Activated CD8-positive, alpha-beta T cell treated with anti-CD3 and anti-CD28 coated beads for 36 hours (primary cell): ENCODE results near the gene TRIL. TPM values are rescaled to one million over a fixed set of nuclear protein-coding genes. Genes with fewer than 3 reads are reported as not detected.

Source experiments
- ATAC-seq: fragments of 200-7000 bp; cut with Tn5 transposase; one replicate; pipeline ENCODE4 v1.10.0; 2021; ENCODE audit warnings: mild to moderate bottlenecking, moderate library complexity
- CTCF ChIA-PET: fragments of 350-600 bp; sonication (Branson Sonifier 250); formaldehyde crosslinking; loops from one replicate; lab custom pipeline; 2021; ENCODE audit warnings: antibody characterized with exemption; lab: Charles Lee
- POLR2A ChIA-PET: fragments of 350-600 bp; sonication (Branson Sonifier 250); formaldehyde crosslinking; loops from one replicate; lab custom pipeline; 2021; ENCODE audit warnings: antibody characterized with exemption; lab: Charles Lee
- DNase-seq: peaks from one replicate; pipeline ENCODE4 v3.0.0-alpha.2; 2020
- H3K27ac Mint-ChIP-seq: one replicate; pipeline ENCODE4 v1.8.0; 2021; ENCODE audit warnings: mild to moderate bottlenecking, mixed read lengths
- H3K27me3 Mint-ChIP-seq: one replicate; pipeline ENCODE4 v1.8.0; 2021; ENCODE audit warnings: mixed read lengths
- H3K36me3 Mint-ChIP-seq: one replicate; pipeline ENCODE4 v1.8.0; 2021; ENCODE audit warnings: low read depth, mixed read lengths
- H3K4me1 Mint-ChIP-seq: one replicate; pipeline ENCODE4 v1.8.0; 2021; ENCODE audit warnings: low read depth, mixed read lengths
- H3K4me3 Mint-ChIP-seq: one replicate; pipeline ENCODE4 v1.8.0; 2021; ENCODE audit warnings: mild to moderate bottlenecking, moderate library complexity, mixed read lengths
- H3K9me3 Mint-ChIP-seq: one replicate; pipeline ENCODE4 v1.8.0; 2021; ENCODE audit warnings: mixed read lengths
- intact Hi-C: fragments of 100-400 bp; cut with micrococcal nuclease; formaldehyde crosslinking; loops from one replicate; pipeline ENCODE4 v1.10.0; 2022
- total RNA-seq, 2 experiments: library from RNA; stranded (reverse); gene quantifications; one replicate each; pipeline ENCODE4 v1.2.3, GENCODE V29; 2021
- TF ChIP-seq, protein P1 (sequence below): fragments of 200-600 bp; IDR thresholded peaks from one replicate; pipeline ENCODE4 v1.8.0; 2022; ENCODE audit warnings: antibody characterized with exemption, mild to moderate bottlenecking

TRIL gene
- total RNA-seq, 2 experiments from 2014 or later: not detected

DNA sequence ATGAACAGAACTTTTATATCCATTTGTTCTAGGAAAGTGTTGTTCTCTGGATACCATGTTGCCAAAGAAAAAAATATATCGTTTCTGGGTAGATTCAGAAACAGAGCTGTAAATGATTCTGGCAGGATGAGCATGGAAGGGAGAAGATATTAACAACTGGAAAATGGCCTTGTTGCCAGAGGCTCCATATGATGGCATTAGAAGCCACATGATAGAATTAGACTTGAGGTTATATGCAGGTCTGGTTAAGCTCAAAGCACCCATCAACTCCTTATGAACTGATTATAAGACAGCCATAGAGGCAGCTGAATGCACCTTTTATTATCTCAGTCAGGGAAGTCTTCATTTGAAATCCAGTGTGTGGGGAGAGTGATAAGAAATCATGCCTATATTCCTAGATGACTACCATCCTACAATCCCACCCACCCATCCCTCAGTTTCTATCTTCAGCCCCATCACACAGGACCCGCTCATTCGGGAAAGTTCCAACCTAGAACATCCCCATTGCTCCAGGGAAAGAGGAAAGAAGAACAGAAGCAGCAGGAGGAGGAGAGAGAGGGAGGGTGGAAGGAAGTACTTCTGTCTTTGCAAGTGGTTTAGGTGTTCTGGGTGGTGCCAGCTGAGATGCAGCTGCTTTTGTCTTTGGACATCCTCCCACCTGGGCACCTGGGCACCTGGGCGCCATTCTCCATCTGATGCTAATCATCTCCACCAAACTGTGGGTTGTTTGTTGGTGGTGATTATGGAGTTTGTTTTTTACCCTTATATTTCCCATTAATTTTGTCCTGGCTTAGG is 25.5 kb upstream of the TRIL start:
- H3K4me1 Mint-ChIP-seq: no peaks in the 10 kb centered on the region
- intact Hi-C loops: no loop called here
- DNase-seq: no peak
- ATAC-seq: no peak
- no peaks in the 10 kb centered on the region for H3K9me3 Mint-ChIP-seq
- H3K27ac Mint-ChIP-seq: no peak overlapping the region
- POLR2A ChIA-PET: no interaction called here
- no peaks in the 10 kb centered on the region for H3K36me3 Mint-ChIP-seq
- CTCF ChIA-PET: interaction anchor here (1.1 to 2.7 kb wide), 2 partner anchors 61 to 123 kb away, joined by 3 to 8 read pairs; no protein-coding TSS in a partner anchor
- peaks cover 9% of the 10 kb centered on the region for H3K27me3 Mint-ChIP-seq
- no peak overlapping the region for H3K4me3 Mint-ChIP-seq
- TF ChIP-seq, protein P1, sequence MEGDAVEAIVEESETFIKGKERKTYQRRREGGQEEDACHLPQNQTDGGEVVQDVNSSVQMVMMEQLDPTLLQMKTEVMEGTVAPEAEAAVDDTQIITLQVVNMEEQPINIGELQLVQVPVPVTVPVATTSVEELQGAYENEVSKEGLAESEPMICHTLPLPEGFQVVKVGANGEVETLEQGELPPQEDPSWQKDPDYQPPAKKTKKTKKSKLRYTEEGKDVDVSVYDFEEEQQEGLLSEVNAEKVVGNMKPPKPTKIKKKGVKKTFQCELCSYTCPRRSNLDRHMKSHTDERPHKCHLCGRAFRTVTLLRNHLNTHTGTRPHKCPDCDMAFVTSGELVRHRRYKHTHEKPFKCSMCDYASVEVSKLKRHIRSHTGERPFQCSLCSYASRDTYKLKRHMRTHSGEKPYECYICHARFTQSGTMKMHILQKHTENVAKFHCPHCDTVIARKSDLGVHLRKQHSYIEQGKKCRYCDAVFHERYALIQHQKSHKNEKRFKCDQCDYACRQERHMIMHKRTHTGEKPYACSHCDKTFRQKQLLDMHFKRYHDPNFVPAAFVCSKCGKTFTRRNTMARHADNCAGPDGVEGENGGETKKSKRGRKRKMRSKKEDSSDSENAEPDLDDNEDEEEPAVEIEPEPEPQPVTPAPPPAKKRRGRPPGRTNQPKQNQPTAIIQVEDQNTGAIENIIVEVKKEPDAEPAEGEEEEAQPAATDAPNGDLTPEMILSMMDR: no peak

DNA sequence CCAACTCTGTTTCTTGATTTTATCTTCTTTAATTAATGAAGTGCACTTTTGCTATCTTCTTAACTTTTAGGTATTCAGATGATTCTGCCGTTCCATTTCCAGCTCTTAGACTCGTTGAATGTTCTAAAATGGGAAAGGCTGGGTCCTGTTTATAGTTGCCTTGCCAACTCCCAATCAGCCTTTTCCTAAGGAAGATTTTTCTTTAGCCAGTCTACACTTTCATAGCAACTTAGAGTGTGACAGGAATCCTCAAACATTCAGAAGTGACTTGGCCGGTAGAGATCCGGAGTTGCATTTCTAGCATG is 23.0 kb upstream of the TRIL start:
- Mint-ChIP-seq H3K27me3 (peaks cover 9% of the 10 kb centered on the region), H3K27ac (no peak overlapping the region), H3K4me1 (no peaks in the 10 kb centered on the region), H3K36me3 (no peaks in the 10 kb centered on the region), H3K9me3 (no peaks in the 10 kb centered on the region), H3K4me3 (no peak overlapping the region)
- ATAC-seq: no peak
- POLR2A ChIA-PET: no interaction called here
- intact Hi-C loops: no loop called here
- TF ChIP-seq, protein P1: no peak
- CTCF ChIA-PET: interaction anchor here (0.8 to 2.7 kb wide), 3 partner anchors 24 to 208 kb away, joined by 3 to 8 read pairs (median 4); no protein-coding TSS in a partner anchor
- DNase-seq: no peak

DNA sequence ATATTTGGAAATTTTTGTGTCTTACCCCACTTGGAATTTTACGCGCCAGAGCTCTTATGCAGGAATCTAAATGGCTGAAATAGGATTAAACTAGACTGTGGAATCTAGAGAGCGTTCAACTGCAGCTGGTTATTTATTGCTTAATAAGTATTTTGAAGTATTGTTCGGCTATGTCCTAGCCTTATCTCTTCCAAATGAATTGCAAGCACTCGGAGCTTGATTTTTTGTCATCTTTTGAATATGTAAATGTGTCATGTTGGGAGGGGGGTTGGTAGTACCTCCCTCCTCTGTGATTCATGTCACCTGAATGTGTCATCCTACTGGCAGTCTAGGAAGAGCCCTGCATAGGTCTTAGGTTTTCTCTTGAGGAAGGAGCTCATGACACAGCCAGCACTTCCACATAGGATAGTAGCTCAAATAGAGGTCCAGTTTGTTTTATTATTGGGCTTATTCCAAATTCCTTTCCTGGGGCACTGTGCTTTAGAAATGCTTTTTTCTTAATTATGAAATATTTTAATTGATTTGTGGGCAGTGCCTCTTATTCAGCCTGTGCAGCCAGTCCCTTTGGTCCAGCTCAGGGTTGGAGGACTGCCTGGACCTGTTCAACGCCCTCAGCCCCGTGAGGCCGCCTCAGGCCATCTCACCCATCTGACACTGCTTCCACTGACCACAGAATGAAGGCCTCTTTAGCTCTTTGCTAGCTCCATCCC is 22.5 kb upstream of the TRIL start:
- no peak for DNase-seq
- TF ChIP-seq, protein P1: no peak
- intact Hi-C loops: no loop called here
- H3K4me3 Mint-ChIP-seq: no peak overlapping the region
- no peak overlapping the region for H3K27ac Mint-ChIP-seq
- H3K9me3 Mint-ChIP-seq: no peaks in the 10 kb centered on the region
- POLR2A ChIA-PET: no interaction called here
- CTCF ChIA-PET: interaction anchor here (0.8 to 2.7 kb wide), 3 partner anchors 24 to 208 kb away, joined by 3 to 8 read pairs (median 4); no protein-coding TSS in a partner anchor
- no peaks in the 10 kb centered on the region for H3K4me1 Mint-ChIP-seq
- ATAC-seq: no peak
- no peaks in the 10 kb centered on the region for H3K36me3 Mint-ChIP-seq
- peaks cover 9% of the 10 kb centered on the region for H3K27me3 Mint-ChIP-seq

DNA sequence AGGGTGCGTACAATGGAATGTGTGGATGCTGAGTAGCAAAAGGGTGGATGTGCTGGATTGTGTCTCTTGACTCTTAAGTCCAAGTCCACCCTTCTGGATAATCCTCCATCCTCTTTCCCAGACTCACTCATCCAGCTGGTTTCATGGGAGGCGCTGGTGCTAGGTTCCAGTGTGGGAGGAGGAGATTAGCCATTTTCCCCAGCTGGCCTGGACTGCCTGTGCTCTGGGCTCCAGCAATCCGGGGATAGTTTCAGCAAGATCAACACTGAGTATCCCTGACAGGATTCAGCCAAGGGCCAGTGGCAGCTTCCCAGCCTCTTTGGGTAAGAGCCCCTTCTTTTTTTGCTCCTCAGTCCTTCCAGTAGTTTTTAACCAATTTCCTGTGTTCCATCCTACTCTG is 21.6 kb upstream of the TRIL start:
- TF ChIP-seq, protein P1: no peak
- CTCF ChIA-PET: no interaction called here

DNA sequence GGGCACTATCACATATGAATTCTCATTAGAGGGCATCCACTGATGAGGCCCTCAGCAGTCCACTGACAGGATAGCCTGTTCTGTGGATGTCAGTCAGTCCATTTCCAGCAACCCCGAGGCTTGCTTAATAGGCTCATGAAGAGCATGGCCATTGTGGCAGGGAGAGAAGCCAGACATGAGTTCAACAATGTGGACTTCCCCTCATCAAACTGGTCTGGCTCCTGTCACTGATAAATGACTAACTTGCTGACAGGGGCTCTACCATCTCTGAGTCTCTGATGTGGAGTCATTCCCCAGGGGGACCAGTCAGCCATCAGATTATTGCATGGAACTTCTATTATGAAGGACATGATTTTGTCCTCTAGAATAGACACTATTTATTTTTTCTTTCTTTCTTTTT is 19.8 kb upstream of the TRIL start:
- Mint-ChIP-seq H3K36me3 (no peaks in the 10 kb centered on the region), H3K27ac (no peak overlapping the region), H3K4me1 (no peaks in the 10 kb centered on the region), H3K27me3 (peaks cover 11% of the 10 kb centered on the region), H3K4me3 (no peak overlapping the region), H3K9me3 (peaks cover 12% of the 10 kb centered on the region)
- ATAC-seq (no peak), DNase-seq (no peak)
- intact Hi-C loops: no loop called here
- TF ChIP-seq, protein P1: no peak
- POLR2A ChIA-PET: interaction anchor here (0.8 kb wide), 1 partner anchor 122 kb away, joined by 3 read pairs; no protein-coding TSS in a partner anchor
- CTCF ChIA-PET: no interaction called here

More for the DNA sequence above, 21.6 kb upstream of the TRIL start:
- DNase-seq (no peak), ATAC-seq (no peak)
- H3K4me3 Mint-ChIP-seq: no peak overlapping the region
- intact Hi-C loops: no loop called here
- peaks cover 3% of the 10 kb centered on the region for H3K9me3 Mint-ChIP-seq
- H3K36me3 Mint-ChIP-seq: no peaks in the 10 kb centered on the region
- peaks cover 11% of the 10 kb centered on the region for H3K27me3 Mint-ChIP-seq
- no peak overlapping the region for H3K27ac Mint-ChIP-seq
- POLR2A ChIA-PET: no interaction called here
- H3K4me1 Mint-ChIP-seq: no peaks in the 10 kb centered on the region
